Stimulated activated CD4-positive, alpha-beta T cell treated with anti-CD3 and anti-CD28 coated beads, Interleukin-15, amount 100 ng/mL, for 48 hours (primary cell): ENCODE measurements around the gene AIRE.
"Not testable (repeated sequence)": the region's sequence is repeated elsewhere in the genome, so short reads cannot be mapped to it uniquely, and the experiment has no call there.

Source experiments
- DNase-seq, 2 donors: peaks; one replicate each; pipeline ENCODE4 v3.0.0-alpha.2; 2020; ENCODE audit warnings: low read depth in 2 of 2

AIRE gene

DNA sequence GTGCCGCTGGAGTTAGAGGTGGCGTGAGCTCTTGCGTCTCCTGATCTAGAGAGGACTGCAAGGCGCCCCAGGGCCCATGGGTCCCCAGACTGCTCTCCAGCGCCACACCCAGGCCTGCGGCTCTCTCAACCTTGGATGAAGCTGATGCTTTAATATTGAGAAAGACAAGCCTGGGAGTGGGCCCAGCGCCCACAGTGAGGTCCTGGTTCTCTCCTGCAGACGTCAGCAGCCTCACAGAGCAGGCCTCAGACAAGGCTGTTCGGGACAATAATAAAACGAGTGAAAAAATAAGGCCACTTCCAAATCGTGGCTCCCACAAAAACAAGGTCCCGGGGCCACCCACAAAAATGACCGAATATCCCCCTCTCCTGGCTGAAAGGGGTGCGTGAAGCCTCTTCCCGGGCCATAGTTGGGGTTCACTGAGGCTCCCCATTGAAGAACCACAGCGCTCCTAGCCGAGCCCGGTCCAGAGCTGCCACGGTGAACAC, 18.0 kb upstream of the AIRE start:
- DNase-seq, result no peak

DNA sequence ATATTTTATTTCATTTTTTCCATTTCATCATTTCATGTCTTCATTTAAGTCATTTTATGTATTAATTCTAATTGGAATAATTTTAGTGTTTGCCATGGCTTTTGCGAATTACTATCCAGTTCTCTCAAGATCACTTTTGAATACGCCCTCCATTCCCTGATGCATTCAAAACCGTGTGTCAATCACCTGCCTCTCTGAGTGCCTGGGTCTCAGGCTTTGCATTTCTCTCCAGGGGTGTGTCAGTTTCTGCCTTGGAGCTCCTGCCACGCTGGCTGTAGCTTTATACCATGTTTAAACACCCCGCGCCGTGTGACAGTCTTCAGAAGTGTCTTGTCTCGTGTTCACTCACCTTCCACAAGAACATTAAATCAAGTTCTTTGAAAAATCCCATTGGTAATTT, 16.6 kb upstream of the AIRE start:
- DNase-seq, result no peak

DNA sequence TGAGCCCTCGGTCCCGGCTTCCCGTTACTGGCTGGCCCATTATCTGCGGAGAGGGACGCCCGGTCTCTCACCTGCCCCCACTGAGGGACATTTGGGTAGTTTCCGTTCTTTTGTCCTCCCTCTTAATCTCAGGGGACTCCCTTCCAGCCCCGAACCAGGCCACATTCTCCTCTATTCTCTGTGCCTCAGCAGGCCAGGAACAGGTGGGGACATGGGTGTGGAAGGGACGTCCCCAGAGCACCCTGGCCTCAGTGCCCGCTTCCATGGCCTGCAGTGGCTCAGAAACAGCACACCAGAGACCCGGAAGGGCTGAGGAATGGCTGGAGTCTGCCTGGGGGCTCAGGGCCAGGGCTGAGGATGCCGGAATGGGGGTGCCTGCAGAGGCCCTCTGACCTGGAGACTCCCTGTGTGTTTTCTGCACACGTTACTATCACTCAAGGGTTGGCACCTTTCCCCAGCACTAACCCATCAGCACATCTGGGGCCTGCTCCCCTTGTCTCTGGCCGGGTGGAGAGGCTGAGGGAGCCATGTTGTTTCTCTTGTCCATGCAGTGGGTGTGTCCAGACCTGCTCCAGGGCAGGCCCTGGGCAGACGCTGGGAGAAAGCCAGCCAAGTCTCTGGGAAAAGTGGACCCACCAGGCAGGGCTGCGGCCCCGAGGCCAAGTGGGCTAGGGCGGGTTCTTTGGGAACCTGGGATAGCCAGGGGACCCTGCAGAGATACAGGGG, 14.0 kb upstream of the AIRE start:
- DNase-seq, result no peak

DNA sequence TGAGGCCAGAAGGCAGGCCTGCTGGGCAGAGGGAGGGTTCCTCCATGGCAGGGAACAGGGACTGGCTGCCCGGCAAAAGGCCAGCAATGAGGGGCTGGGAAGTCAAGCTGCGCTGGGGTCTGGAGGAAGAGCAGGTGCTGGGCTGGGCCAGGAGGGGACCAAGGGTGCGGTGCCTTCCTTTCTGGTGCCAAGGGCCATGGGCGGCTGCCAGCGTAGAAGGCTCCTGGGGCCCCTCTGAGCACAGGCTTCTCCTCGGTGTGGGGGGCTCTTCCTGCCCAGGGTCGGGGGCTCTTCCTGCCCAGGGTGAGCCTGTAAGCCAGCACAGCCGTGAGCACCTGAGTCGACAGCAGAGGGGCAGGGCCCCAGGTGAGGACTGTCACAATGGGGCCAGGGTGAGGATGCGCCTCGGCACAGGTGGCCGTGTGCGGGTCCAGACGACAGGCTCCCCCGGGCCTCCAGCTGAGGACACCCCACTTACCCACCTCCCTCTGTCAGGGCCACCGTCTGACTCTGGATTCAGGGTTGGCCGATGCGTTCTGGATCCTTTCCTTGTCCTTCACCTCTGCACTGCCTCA, 13.3 kb upstream of the AIRE start:
- no peak for DNase-seq

DNA sequence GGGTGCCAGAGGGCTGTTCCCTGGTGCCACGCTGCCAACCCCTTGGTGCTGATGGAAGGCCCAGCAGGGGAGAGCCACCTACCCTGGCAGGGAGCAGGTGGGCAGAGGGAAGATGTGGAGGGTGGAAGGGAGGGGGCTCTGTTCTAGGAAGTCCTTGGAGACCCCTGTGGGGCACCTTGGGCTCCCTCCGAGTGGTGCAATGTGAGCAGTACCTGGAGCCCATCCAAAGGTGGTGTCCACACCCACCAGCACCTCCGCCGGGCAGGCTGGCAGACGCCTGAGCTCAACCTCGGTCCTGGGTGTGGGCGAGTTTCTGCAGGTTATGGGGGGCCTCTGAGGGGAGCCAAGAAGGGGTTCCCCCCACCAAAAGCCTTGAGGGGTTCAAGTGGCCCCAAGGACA, 12.6 kb upstream of the AIRE start:
- no peak for DNase-seq

DNA sequence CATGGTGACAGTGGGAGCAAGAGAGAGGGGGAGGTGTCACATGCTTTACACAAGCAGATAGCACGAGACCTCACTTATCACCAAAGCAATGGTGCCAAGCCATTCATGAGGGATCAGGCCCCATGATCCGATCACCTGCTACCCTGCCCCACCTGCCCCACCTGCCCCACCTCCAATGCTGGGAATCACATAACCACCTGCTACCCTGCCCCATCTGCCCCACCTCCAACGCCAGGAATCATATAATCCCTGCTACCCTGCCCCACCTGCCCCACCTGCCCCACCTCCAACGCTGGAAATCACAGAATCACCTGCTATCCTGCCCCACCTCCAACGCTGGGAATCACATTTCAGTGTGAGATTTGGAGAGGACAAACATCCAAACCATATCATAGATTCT, 10.6 kb upstream of the AIRE start:
- no peak for DNase-seq

DNA sequence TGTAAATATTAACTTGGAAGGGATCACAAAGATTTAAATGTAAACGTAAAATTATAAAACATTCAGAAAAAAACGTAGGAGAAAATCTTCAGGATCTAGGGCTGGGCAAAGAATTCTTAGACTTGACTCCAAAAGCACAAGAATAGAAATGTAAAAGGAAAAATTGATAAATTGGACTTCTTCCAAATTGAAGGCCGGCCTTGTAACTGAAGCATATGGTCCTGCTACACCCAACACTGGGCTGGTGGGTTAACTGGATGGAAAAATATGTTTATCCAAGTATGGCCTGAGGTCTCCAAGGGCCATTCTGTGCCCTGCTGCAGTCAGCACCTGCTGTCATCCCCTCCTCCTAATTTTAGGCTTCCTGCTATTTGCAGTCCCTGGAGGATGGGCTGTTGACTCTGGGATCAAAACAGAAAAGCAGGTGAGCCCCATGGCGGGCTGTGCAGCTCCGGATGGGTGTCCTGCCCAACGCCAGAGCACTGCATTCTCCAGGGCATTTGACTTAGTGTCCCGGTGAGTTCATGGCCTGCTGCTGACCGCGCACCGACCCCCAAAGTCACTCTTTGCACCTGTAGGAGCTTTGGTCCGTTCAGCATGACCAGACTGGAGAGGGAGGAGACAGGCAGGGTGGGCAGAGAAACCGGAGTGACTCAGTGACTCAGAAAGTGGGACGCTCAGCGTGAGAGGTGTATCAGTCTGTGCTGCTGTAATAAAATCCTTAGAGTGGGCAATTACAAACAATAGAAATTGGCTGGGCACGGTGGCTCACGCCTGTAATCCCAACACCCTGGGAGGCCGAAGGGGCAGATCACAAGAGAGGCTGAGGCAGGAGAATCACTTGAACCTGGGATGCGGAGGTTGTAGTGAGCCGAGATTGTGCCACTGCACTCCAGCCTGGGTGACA, 6.1 kb upstream of the AIRE start:
- DNase-seq, result no peak

DNA sequence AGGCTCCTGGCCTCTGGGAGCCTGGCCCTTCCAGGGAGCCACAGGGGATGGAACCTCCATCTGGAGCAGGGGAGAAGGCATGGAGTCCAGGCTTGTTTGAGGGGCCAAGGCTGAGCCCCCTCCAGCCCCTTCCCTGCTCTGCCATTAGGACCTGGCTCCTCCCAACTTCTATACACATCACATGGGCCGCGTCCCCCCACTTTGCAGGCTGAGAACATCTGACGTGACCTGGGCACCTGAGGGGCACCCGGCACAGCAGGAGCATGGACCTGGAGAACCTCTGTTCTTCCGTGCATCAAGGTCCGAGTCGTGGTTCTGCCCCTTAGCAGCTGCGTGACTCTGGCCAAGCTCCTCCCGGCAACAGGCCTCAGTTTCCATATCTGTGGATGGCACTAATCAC, 3.9 kb upstream of the AIRE start:
- no peak for DNase-seq

DNA sequence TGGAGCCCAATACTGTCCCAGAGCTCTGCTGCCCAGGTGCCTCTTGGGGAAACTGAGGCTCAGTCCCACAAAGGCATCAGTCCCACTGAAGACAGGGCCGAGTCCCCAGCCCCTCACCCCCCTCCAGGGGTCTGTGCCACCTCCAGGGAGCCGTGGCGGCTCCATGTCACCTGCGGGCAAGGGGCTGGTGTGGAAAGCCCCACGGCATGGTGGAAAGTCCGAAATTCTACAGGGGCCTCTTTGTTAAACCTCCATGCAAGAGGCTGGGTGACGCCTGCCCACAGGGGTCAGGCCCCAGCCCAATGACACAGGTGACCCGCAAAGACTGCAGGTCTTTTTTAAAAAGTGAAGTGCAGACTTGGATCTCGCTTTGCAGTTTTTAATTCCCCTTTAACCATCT, 3.3 kb upstream of the AIRE start:
- no peak for DNase-seq

DNA sequence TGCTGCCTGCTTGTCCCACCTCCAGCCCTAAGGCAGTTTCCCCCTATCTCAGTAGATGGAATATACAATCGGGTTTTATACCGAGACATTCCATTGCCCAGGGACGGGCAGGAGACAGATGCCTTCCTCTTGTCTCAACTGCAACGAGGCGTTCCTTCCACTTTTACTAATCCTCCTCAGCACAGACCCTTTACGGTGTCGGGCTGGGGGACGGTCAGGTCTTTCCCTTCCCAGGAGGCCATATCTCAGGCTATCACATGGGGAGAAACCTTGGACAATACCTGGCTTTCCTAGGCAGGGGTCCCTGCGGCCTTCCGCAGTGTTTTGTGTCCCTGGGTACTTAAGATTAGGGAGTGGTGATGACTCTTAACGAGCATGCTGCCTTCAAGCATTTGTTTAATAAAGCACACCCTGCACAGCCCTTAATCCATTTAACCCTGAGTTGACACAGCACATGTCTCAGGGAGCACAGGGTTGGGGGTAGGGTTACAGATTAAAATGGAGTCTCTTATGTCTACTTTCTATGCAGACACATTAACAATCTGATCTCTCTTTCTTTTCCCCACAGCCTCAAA, 2.4 kb upstream of the AIRE start:
- DNase-seq, result not testable (repeated sequence)

DNA sequence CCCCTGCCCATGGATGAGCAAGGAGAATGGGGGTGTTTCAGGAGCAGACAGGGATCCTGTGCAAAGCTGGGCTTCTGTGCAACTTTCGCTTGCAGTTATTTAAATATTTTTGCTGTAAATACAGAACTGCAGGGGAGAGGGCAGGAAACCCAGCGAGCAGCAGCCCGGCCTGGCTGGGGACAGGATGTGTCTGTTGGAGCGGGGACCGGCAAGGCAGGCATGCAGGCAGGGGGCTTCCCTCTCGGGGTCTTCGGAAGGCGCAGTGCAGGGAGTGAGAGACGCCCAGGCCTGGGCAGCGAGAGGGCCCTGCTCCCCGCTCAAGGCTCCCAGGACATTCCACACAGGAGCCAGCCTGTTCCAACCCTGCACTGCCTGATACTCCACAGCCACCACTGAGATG, 1.7 kb upstream of the AIRE start:
- no peak for DNase-seq

DNA sequence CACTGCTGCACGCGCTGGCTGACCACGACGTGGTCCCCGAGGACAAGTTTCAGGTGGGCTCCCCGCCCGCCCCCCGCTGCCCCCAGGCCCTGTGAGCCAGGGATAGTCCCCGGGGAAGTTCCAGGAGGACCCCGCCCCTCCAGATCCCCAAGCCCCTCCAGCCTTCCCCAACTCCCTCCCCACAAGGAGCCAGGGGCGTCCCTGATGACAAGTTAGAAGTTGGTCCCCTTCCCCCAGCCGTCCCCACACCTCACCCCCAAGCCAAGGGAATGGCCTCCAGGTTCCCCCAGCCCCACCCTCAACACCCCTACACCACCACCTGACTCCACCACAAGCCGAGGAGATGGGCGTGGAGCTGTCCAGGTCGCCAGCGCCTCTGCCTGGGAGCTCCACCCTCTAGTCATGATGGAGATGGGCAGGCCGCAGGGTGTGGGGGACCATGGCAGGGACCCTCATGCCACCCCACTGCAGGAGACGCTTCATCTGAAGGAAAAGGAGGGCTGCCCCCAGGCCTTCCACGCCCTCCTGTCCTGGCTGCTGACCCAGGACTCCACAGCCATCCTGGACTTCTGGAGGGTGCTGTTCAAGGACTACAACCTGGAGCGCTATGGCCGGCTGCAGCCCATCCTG, 525 bp downstream of the AIRE start:
- no peak for DNase-seq

DNA sequence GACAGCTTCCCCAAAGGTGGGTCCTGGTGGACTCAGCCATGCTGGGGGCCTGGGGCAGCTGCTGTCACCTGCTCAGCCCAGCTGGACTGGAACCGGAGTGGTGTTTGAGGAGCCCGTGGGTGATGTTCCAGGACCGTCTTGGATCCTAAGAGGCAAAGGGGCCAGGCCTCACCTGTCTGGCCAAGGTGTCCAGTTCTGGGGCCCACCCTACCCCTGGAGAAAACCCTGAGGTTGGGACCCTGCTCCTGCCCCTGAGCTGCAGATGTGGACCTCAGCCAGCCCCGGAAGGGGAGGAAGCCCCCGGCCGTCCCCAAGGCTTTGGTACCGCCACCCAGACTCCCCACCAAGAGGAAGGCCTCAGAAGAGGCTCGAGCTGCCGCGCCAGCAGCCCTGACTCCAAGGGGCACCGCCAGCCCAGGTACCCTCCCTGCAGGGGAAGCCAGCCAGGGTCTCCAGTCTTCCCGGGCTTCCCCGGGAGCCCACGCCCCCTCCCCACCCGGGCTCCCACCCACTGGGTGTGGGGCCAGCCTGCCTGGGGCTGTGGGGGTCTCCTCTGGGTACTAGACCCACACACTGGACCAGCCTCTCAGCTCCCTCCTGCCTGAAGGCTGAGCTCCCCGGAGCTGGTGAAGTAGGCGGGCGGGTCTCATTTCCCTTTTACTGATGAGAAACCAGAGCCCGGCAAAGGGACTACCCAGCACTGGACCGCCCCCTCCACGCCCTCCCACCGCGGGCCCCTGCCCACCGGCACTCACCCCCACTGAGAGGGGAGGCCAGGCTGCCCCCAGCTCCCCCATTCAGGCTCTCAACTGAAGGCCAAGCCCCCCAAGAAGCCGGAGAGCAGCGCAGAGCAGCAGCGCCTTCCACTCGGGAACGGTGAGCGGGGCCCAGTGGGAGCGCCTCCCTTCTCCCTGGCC, 1.3 kb downstream of the AIRE start:
- no peak for DNase-seq

DNA sequence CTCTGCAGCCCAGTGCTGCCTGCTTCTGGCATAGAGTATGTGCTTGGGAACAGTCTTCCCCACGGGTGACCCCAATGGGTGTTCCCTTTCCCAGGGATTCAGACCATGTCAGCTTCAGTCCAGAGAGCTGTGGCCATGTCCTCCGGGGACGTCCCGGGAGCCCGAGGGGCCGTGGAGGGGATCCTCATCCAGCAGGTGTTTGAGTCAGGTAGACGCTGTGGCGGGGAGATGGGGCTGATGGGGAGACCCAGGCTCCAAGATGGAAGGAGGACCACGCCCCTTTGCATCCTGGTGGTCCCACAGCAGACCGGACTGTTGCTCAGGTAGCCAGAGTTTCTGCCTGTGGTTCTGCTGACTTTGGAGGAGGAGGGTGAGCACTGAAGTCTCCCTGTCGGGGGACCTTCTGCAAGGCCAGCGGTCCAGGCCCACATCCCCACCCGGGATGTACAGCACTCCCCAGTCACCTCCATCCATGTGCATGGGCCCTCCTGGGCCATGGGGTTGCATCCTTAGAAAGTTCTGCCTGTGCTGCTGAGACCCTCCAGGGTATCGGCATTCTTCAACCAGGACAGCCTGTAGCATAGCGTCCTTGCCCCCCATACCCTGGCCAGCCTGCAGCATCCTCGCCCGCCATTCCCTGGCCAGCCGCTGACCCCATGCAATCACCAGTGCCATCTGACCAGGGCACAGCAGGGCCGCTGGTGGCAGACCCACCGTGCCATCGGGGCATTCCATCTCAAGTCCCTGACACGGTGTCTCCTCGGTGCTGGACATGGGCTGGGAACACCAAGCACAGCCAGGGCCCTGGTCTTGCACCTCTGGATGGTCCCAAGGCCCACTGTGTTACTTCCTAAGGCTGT, 2.8 kb downstream of the AIRE start:
- DNase-seq, result no peak

DNA sequence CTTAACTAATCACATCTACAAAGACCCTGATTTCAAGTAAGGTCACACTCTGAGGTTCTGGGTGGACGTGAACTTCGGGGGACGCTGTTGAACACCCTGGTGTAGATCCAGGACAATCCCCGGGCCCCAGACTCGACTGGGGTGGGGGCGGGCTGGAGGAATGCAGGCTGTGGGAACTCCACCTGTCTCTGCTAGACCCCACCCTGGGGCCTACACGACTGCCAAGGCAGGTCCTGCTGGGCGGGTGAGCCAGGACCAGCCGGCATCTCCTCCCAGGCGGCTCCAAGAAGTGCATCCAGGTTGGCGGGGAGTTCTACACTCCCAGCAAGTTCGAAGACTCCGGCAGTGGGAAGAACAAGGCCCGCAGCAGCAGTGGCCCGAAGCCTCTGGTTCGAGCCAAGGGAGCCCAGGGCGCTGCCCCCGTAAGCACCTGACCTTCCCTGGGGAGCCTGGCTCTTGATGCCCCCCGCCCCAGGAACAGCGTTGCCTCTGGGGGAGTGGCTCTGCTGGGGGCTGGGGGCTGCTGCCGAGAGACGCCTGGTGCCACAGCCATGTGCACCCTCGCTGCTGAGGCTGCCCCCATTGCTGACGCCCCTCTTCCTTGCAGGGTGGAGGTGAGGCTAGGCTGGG, 3.8 kb downstream of the AIRE start:
- DNase-seq, result no peak

DNA sequence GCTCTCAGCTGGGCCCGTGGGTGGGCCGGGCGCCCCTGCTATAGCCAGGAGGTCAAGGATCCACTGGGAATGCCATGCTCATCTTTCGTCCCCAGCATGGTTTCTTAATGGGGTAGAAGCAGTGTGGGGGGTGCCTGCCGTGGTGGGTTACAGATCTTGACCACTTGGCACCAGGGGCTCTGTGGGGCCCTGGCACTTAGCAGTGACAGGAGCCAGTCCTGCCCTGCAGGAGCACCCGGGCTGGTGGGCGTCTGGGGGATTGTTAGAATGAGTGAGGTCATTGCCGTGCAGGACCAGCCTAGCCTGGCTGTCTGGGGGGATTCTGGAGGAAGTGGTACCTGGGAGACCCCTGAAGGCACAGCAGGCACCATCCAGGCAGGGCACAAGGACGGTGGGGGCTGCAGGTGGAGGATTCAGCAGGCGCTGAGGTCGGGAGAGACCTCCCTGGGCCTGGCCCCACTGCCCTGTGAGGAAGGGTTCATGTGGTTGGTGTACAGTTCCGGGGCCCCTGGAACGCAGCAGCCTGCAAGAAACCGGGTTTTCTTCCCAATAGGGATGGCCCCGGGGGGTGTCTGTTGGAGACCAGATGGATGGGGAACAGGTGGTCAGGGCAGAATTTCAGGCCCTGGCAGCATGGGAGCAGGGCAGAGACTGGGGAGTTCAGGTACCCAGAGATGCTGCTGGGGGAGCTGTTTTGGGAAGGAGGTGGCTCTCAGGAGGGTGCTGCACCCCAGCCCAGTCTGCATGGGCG, 4.8 kb downstream of the AIRE start:
- DNase-seq, result no peak

DNA sequence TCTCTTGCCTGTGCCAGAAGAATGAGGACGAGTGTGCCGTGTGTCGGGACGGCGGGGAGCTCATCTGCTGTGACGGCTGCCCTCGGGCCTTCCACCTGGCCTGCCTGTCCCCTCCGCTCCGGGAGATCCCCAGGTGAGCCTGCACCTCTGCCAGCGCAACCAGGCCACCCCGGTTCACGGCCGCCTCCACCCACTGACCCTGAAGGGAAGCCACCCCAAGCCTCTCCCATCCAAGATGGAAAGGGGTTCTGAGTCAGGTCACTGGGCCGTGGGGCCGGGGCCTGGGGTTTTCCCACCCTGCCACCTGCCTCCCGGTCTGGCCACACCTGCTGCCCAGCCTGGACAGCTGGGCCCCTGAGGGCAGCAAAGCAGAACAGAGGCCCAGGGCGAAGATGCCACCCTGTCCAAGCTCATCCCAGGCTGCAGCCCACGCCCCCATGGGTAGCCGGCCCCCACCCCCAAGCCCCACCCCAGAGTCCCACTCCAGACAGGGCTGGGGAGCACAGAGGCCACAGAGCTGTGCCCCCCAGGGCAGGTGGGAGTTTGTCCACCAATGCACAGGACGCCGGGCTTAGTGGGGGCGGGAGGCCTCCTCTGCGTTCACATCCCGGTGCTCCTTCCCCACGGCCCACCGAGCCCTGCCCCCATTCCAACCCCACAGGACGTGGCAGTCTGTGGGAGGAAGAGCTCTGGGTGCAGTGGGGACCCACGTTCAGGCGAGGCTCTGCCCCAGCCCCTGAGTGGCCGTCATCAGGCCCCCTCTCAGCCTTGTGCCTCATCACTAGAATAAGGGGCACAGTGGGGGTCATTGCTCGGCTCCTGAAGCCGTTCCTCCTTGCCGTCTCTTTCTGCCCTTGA, 5.6 kb downstream of the AIRE start:
- DNase-seq, result no peak
